GM12865 (cell line): ENCODE data around the gene RAD51.

ENCODE experiments used
- DNase-seq: peaks from one replicate; pipeline ENCODE4 v3.0.0; 2010; ENCODE audit warnings: low read depth
- H3K4me3 ChIP-seq: 2 replicates; pipeline ENCODE4 v1.5.1; 2011; ENCODE audit warnings: mild to moderate bottlenecking, low read depth, low read length, control low read depth
- TF ChIP-seq, protein P1 (sequence below): IDR thresholded peaks from 2 replicates; pipeline ENCODE4 v1.5.1; 2011; ENCODE audit warnings: low read length, control low read depth, low read depth, inconsistent platforms; ENCODE audit not compliant: insufficient read depth; ENCODE audit errors: missing control alignments

The RAD51 gene

GRCh38 chr15:40766906-40767837 is 72.2 kb downstream of the RAD51 start:
- no peak overlapping the region for H3K4me3 ChIP-seq
- TF ChIP-seq, protein P1, sequence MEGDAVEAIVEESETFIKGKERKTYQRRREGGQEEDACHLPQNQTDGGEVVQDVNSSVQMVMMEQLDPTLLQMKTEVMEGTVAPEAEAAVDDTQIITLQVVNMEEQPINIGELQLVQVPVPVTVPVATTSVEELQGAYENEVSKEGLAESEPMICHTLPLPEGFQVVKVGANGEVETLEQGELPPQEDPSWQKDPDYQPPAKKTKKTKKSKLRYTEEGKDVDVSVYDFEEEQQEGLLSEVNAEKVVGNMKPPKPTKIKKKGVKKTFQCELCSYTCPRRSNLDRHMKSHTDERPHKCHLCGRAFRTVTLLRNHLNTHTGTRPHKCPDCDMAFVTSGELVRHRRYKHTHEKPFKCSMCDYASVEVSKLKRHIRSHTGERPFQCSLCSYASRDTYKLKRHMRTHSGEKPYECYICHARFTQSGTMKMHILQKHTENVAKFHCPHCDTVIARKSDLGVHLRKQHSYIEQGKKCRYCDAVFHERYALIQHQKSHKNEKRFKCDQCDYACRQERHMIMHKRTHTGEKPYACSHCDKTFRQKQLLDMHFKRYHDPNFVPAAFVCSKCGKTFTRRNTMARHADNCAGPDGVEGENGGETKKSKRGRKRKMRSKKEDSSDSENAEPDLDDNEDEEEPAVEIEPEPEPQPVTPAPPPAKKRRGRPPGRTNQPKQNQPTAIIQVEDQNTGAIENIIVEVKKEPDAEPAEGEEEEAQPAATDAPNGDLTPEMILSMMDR = no peak
- no peak for DNase-seq

- DNase-seq = no peak
- no peak overlapping the region for H3K4me3 ChIP-seq
- TF ChIP-seq, protein P1 = no peak
Measured at GRCh38 chr15:40767838-40768500, 73.0 kb downstream of the RAD51 start.

DNA sequence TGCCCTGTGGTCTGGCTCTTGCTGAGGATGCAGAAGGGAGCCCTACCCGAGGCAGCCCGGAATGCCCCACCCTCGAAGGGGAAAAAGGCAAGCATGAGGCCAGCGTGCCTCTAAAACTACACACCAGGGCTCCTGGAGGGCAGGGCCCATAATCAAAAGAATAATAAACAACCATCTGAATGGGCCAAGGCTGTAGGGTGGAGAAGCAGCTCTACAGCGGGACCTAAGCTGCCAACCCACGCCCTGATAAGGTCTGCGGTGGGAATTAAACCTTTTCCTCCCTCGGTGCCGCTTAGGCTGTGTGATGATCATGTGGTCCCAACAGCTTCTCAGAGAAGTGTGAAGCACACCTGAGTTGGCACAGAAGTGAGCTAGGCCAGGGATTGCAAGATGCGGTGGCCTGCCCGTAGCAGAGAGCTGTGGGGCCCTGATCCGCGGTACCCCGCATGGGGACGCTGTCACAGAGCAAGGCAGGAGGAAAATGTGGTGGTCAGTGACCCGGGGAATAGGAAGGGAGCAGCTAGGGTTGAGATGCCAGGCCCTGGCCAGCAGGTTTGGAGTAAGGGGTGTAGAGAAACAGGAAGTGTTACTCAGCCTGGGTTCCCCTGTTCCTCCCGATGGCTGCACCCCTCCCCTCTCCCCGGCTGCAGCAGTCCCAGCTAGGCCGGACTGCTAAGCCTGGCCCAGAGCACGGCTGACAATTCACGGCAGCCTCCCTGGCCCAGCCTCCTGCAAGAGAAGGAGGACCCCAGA is 73.7 kb downstream of the RAD51 start:
- H3K4me3 ChIP-seq = peak overlapping the region; percentile 18; the same call in 1 of the 2 replicates
- DNase-seq = peak; percentile 34

GRCh38 chr15:40769274-40770146 is 74.5 kb downstream of the RAD51 start, which contains the start of gene C15orf62:
Gene C15orf62 (plus strand): TSS chr15:40769980. CDS start chr15:40770496, 516 bp downstream.
- DNase-seq = peak; percentile 76
- H3K4me3 ChIP-seq = peak within 1 kb of the TSS; percentile 26
- TF ChIP-seq, protein P1 = no peak

More for the DNA sequence above, 73.7 kb downstream of the RAD51 start:
- TF ChIP-seq, protein P1 = peak; percentile 11

DNA sequence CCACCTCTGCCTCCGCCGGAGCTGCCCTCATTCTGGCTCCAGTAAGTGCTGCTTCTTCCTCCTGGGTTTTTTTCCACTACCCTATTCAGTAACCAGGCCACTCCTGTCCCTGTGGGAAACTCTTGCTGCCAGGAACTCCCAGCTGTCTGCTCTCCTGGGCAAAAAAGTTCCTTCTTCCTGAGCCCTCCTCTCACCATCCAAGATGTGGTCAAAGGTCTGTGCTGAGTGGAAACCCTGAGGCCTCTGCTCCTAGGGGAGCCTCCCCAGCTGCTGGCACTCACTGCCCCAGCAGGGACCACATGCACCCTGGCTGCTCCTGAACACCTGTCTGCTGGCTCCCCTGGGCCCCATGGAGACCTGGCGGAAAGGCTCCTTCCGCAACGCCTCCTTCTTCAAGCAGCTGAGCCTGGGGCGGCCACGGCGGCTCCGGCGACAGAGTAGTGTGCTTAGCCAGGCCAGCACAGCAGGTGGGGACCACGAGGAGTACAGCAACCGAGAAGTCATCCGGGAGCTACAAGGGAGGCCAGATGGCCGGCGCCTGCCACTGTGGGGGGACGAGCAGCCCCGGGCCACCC is 75.3 kb downstream of the RAD51 start:
- no peak overlapping the region for H3K4me3 ChIP-seq
- DNase-seq = no peak
- TF ChIP-seq, protein P1 = no peak

- DNase-seq = no peak
- TF ChIP-seq, protein P1 = no peak
- no peak overlapping the region for H3K4me3 ChIP-seq
Measured at GRCh38 chr15:40771242-40771641, 76.3 kb downstream of the RAD51 start.
